ENCODE results near the gene ARID1B.

DNA sequence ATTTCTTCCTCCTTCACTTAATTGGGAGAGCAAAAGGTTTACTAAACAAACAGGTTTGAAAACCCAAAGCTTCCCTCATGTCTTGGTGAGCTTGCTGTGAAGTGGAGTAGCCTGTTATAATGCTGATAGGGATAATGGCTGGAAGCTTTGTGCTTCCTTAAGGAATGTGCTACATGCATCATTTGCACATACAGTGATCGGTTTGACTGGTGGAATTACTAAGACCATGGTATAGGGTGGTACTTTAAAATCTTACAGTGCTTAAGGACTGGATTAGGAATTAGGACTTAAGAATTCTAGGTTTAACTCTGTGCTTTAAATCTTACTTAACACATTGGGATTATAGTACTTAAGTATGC, 75.7 kb downstream of the ARID1B start:
- TF ChIP-seq FOS (IDR thresholded peaks at IDR 0.05; ENCODE audit: extremely low read depth, insufficient read length) = no peak
- TF ChIP-seq GTF2A2 (tag; IDR thresholded peaks at IDR 0.05) = no peak
